IPS DF 19.7 (cell line): ENCODE data around the gene LBX2.

ENCODE experiments used
- DNase-seq: peaks from one replicate; pipeline ENCODE4 v3.0.0-alpha.2; 2013; ENCODE audit warnings: low read depth, low spot score

LBX2 gene, protein sequence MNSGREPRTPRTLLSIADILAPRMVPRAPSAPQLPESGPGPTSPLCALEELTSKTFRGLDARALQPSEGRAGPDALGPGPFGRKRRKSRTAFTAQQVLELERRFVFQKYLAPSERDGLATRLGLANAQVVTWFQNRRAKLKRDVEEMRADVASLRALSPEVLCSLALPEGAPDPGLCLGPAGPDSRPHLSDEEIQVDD

DNA sequence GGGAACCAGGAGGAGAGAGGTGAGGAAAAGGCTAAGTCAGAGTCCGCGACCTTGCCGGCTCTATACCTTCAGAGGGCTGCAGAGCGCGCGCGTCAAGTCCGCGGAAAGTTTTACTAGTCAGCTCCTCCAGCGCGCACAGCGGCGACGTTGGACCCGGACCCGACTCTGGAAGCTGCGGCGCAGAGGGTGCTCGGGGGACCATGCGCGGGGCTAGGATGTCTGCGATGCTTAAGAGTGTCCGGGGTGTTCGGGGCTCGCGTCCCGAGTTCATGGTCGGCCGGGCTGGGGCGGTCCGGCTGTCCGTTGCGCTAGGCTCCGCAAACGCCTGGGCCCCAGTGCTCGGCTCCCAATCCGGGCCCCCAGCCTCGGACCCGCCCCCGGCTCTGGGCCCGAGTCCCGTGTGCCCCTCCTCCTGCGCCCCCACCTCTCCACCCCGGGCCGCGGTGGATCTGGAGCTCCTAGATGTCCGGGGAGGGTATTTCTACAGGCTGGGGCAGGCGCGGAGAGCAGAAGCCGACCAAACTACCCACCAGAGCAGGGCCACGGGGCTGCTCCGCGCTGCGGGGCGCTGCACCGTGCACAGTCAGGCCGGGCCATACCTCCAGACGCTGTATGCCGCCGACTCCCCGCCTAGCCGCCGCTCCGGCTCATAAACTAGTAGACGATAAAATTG, at the start of gene LBX2:
TSS of gene LBX2 (minus strand) at position 337 of the 673 bp plus-strand sequence. CDS start at position 271, 66 bp downstream.
- no peak for DNase-seq

DNA sequence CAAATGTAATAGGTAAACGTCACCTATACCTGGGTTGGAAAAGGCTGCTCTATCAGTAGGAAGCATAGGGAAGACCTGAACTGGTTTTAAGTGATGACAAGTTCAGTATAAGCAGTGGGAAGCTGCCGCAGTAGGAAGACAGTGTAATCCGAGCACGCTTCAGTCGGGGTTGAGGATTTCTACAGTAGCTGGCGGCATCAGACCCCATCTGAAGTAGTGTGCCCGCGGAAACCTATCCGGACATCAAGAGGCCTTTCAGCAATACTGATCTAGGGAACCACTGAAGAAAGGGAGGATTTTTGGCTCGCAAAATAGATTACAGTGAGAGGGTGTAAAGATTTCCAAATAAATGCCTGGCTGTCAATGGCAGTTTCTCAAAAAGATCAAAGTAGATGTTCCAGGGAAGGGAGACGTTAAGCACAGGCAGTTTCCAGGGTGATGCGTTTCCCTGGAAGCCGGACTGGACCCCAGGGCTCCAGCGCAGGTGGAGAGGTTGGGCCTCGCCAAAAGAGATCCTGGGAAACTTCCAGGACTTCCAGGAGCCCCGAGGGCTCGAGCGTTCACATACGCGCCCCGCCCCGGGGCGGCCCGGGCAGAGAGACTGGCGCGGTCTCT, 49.0 kb upstream of the LBX2 start:
- no peak for DNase-seq

DNA sequence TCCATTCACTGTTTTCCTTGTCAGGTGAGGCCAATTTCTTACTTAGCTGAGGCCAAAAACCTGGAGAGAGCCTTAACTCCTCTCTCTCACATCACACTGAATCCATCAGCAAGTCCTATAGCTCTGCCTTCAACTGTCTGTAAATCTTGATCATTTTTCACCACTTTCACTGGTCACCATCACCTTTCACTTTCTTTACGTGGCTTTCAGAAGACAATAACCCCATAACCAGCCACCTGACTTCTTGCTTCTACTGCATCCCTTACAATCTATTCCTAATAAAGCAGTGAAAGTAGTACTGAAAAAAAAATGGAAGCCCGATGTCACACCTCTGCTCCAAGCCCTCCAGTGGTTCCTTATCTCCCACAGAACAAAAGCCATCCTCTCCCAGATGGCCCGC, 46.6 kb upstream of the LBX2 start:
- DNase-seq: no peak

DNA sequence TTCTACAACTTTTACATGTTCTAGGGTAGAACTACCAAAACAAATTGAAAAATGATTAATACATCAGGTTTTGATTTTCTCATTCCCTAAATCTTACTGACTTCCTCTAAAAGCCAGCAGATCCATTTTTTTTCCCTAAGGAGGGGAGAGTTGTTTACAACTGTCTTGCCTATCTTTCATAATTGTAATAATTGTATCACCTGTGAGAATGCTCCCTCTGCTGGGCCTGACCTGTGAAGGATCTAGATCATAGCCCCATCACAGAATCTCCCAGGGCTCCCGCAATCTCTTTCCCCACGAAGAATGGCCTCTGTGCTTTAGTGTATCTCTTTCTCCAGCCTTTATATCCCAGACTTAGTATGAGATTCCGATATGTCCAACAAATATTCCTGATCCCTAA, 45.2 kb upstream of the LBX2 start:
- DNase-seq: no peak

DNA sequence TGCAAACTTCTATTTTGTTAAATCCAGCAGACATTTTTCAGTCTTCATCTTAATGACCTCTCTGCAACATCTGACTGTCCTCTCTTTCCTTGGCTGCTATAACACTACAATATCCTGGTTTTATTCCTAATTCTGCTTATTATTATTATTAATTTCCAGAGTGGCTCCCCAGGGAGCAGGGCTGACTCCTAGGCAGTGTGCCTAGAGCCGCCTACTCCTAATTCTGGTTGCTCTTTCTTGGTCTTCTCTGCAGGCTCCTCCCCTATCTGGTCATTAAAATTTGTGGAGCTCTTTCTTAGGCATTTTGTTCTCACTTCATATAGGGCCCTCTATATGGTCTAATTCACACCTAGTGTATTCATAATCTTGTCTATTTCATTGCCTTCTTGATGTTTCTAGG, 43.6 kb upstream of the LBX2 start:
- no peak for DNase-seq

DNA sequence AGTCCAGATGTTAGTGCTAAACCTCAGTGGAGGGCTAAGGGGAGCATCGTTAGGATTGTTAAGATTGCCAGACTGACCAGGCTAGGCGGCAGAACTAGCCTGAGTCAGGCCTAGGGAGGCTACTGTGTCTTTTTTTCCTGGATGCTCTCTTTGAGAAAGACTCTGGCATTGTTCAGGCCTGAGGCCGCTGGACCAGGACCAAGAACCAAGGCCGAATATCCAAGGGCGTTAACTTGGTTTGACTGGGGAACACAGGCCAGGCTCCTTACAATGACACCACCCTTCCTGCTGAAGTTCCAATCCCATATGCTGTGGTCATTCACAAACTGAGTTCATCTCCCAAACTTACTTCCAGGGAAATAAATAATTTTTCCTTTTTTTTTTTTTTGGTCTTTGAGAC, 40.9 kb upstream of the LBX2 start:
- no peak for DNase-seq

DNA sequence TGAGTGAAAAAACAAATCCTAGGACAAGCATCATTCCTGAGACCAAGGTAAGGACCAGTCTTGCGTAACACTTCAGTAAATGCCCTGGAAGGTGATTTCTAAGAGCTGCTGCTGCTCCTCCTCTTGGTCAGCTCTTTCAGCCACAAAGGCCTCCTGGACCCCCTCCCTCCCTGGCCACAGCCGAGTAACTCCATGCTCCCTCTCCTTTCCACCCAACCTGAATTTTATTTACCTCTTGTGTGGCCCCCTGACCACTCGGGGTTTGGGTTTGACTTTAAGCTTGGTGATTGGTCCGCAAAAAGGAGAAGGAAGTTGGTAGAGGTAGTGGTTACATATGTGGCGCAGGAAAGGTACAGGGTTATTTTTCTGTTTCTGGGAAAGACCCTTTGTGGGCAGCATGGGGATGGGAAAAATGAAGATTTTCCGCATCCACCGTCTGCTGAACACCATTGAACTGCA, 39.5 kb upstream of the LBX2 start:
- no peak for DNase-seq

DNA sequence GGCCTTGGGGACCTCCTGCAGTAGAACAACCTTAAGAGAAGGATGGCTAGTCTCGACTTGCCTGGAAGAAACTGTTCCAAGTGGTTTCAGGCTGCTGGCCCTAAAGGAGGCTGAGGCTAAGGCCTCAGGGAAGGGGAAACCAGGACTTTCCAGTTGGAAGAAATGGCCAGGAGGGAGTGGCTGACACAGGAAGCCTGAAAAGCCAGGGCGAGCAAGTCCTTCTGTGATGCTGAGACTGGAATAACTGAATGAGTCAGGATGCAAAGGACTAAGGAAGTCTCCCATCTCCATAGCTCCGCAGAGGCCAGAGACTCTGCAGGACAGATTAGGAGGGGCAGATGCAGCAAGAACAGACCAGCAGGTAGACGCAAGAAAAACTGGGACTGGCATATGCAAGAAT, 37.7 kb upstream of the LBX2 start:
- DNase-seq: no peak

DNA sequence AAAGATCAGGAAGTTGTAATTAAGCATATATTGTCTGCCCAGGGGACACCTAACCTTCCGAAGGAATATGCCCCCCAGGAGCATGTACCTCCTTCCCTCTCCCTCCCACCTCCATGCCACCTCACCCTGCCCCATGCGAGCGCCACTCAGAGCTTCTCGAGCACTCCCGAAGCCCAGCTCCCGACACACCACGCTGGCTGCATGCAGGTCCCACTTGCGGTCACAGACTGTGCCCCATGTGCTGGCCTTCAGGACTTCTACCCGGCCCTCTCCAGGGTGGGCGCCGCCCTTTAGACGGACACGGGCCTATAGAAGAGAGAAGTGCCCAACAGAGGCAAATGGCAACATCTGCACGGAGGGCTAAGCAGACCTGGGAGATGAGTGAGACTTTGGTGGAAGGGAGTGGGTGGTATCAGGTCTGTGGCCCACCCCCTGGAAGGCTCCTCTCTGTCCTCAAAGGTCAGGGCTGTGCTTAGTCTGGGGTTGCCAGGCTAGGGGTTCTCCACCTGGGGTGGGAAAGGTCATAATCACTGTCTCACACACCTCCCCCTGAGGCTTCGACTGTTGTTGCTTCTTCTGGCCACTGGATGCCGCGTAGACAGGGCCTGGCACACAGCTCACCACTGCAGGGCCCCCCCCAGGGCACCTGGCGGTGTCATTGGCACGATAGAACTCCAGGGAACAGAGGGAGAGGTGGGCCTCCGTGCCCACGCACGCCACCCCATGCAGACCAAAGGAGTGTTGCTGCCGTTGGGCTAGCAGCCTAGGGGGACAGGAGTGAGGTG, 37.0 kb upstream of the LBX2 start:
- DNase-seq: no peak

DNA sequence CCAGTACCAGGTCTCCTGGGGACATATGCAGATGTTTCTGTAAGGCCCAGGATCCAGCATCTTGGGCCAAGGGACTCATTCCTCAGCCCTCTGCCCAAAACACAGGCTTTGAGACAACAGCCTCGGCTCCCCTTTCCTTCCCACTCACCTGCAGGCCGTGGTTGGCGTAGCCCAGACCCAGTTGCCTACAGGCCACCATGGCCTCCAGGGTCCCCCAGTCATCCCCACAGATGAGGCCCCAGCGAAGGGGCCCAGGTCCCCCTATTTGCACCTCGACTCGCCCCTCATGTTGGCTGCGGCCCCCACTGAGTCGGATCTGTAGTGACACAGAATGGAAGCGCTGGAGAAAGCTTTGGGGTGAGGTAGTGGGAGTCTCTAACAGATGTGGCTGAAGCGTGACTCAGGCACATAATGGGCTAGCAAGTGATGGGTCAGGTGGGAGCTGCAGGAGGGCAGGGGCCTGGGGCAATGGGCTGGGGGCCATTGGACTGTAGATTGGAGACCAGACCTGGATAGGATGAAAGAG, 36.1 kb upstream of the LBX2 start:
- no peak for DNase-seq

DNA sequence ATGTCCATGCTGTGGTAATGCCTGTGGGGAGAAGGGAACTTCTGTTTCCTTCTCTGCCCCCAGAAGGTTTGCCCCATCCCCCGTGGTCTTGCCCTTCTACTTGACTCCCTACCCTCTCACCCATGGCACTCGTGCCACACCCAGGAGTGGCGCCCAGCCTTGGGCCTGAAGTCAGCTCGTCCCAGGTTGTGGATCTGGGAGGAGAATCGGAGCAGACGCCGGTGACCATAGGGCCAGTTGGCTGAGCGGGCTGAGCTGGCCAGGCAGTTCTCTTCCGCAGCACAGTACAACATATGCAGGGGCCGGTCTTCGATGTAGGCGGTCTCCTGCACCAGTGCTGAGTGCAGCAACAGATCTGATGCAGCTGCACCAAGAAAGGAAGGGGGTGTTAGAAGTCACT, 35.0 kb upstream of the LBX2 start:
- no peak for DNase-seq

DNA sequence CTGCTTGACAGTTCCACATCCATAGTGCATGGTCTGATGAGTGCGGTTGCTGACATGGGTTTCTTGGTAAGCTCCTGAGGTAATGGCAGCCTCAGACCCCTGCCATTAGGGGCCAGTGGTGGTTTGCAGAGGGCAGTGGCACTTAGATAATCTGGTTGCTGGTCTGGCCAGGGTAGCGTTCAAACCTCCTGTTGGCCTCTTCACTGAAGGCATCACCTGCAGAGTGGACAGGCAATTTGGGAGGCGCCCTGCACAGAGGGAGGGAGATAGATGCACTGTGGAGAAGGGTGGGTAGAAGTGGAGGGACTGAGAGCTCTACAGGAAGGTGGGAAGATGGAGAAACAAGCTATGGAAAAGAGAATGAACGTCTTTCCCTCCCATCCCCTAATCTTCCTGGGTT, 34.1 kb upstream of the LBX2 start:
- DNase-seq: no peak

DNA sequence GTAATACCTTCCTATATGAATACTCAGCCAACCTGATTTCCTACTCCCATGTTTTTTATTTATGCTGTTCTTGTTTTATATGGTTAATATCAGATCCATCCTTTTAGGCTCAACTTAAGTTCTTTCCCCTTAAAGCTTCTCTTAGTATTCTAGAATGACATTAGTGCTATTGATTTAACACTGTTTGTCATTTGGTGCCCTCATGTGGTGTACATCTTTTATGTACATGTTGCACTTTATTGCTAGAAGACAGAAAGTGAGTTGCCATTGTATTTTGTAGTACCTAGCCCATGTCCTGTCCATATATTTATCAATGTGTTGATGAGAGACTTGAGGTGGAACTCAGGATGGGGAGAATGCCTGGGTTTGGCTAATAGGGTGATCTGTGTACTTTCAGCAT, 32.8 kb upstream of the LBX2 start:
- DNase-seq: no peak

DNA sequence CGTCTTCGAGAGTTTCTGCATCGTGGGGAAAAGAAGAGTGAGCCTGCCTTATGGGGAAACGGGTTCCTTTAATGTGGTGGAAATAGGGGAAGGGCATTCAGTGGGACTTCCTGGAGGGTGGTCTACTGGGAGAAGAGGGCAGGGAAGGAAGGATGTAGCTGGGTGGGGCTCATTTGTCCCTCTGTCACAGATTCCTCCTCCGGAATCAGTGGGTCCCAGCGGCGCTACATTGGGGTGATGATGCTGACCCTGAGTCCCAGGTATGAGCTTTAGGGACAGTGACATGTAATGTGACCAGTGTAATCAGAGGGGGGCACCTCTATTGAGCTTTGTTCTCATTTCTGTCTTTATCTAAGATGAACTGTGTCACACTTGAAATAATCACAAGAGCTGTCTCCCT, 32.3 kb upstream of the LBX2 start:
- DNase-seq: no peak

DNA sequence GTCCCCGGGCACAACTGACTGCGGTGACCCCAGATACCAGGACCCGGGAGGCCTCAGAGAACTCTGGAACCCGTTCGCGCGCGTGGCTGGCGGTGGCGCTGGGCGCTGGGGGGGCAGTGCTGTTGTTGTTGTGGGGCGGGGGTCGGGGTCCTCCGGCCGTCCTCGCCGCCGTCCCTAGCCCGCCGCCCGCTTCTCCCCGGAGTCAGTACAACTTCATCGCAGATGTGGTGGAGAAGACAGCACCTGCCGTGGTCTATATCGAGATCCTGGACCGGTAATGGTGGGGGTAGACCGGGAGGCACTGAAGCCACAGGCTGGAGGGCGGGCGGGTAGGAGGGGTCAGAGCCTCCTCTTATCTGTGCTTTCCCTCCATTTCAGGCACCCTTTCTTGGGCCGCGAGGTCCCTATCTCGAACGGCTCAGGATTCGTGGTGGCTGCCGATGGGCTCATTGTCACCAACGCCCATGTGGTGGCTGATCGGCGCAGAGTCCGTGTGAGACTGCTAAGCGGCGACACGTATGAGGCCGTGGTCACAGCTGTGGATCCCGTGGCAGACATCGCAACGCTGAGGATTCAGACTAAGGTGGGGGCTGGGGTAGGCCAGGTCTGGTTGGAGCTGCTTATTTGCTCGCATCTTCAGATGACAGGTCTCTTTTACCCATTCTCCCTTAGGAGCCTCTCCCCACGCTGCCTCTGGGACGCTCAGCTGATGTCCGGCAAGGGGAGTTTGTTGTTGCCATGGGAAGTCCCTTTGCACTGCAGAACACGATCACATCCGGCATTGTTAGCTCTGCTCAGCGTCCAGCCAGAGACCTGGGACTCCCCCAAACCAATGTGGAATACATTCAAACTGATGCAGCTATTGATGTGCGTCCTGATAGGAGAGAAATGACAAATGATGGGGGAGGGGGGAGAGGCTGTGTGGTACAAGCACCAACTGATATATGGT, 31.1 kb upstream of the LBX2 start:
- no peak for DNase-seq

DNA sequence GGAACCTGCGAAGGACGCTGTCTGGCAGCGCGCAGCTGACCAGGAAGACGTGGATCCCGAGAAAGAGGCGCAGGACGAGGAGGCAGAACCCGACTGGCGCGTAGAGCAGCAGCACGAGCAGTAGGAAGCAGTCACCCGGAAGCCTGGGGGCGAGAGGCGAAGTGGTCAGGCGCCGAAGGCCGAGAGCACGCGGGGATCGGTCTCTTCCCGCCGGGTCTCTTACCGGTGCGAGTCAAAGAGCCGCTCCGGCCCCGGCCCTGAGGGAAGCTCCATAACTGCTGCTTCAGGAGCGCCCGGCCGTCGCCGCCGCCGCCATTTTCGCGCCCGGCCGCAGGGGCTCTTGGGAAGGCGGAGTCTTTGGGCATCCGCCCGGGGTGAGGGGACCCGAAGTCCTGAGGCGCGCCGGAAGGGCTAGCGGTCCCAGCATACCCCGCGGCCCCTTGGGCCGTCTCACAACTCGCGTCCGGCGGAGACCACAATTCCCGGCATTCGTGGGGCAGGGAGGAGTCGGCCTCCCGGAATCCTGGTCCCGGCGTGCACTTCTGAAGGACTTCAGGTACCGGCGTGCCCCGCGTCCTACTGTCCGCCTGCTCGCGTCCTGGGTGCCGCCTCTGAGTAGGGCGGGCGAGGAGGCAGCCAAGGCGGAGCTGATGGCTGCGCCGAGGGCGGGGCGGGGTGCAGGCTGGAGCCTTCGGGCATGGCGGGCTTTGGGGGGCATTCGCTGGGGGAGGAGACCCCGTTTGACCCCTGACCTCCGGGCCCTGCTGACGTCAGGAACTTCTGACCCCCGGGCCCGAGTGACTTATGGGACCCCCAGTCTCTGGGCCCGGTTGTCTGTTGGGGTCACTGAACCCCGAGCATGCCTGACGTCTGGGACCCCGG, 30.2 kb upstream of the LBX2 start, which contains the start of the genes AUP1 and HTRA2:
TSS of gene AUP1 (minus strand) at position 350 of the 882 bp plus-strand sequence. CDS start at position 273, 77 bp downstream.
TSS of gene HTRA2 (plus strand) at position 577 of the 882 bp plus-strand sequence. CDS start at position 651, 74 bp downstream.
- DNase-seq: peak; percentile 96

DNA sequence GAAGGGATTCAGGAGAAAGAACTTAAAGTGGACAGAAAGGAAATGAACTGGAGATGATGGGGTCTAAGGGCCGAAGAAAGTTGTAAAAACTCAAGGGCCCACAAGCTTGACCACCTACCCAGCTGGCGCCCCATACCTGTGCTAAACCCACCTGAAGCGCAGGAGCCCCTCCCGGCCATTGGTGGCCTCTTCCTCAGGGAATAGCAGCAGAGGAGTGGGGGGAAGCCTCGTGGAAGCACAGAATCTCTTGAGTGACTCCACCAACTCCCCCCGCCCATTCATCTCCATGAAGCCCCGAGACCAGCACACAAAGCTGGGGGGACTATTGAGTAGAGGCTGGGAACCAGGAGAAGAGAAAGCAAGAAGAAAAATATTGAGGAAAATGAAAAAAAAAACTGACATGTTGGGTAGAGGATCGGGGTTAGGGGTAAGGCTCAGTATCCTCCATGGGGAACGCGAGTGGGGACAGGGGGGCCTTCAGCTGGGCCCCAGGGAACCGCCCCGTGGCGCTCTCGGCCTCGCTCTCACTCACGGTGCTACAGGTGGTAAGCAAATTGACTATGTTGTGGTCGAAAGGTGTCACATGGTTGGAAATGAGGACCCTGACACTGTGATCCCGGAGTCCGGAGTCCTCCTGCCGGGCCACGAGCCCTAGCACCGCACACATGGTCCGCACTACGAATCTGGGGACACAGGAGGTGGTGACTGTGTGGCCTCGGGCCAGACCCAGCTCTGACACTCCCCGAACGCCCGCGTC, 29.4 kb upstream of the LBX2 start:
- DNase-seq: no peak

DNA sequence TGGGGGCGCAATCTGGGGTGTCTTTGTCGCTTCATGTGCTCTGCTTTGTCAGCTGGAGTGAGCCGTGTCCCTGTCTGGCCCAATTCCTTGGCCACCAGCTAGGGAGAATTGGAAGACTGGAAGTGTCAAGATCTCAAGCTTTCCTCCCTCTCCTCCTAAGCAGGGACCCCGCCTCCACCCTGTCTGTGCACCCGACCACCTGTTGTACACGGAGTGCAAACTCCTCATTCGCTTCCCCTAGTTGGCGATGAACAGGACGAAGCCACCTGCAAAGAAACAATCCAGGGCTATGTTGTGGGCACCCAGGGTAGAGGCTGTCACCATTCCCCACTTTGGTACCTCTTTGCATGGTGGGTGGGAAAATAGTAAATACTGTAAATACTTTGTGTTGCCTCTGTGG, 28.3 kb upstream of the LBX2 start:
- no peak for DNase-seq

DNA sequence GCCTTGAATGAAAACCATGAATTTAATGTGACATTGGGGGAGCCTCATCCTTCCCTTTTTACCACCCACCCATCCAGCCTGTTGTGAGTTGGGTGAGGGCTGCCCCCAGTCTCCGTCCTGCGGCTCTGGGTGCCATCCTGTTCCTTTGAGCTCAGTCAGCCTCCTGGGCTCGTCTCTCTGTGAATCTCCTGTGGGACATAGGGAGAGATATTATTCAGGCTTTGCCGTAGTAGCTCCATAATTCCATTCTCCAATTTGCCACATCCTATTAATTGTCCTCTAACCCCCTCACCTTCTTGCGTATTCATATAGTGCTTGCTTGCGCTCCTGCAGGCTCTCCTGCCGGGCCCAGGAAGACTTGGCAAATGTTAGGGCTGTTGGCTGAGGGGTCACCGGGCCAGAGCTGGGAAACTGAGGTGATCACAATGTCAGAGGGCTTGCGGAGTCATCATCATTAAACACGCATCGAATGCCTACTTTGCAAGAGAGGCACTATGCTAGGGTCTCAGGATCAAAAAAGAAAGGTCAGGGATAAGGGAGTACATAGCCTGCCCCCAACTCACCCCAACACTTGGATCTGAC, 27.3 kb upstream of the LBX2 start:
- no peak for DNase-seq
